Measurements from ENCODE around the gene ADCY2. TPM values are rescaled to one million over a fixed set of nuclear protein-coding genes. Genes with fewer than 3 reads are reported as not detected.

Gene ADCY2
- total and polyA plus RNA-seq, 2 of the 13 experiments (the other 11 are each of a cell fraction or from before 2014, with no cell fraction given) = not detected

DNA sequence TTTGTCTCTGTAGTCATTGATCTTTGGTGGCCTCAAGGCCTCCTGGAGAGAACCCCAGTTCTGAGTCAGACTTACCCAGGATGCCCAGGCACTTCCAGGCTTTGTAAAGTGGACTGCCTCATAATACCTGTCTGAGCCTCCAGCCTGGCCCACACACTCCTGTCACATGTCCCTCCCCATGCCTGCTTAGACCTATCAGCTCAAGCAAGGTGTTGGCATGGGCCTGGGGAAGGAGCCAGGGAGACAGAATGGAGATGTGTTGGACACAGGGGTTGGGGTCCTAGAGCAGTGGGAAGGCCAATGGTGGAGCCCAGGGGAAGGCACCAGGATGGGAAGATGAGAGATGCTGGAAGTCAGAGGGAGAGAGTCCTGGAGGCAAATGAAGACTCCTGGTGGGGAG lies 318.8 kb downstream of the ADCY2 start (continued):
- no peak for TF ChIP-seq ZBTB21 (CRISPR knock-in tag; IDR thresholded peaks at IDR 0.05)

DNA sequence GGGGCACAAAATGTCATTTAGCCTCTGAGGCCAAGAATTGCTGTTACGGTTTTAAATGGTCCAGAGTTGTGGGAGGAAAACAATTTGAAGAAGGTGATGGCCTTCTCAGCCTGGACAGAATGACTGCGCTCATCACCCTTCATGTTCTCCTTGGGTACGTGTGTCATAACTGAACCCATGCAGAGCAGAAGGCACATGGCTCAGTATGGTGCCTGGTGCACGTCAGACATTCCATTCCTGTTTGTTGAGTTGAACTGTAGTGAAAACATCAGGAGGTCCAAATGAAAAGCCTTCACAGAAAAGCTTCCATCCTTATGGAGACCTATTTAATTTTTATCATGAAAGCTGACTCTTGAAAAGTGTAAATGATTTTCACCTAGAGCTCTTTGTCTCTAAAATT lies 321.8 kb downstream of the ADCY2 start:
- Histone ChIP-seq H3K27me3 (ENCODE audit: control insufficient read depth in 1 of 2, insufficient read depth in 2 of 2, low read length in 2 of 2) (0 out of 5 replicates have a peak, but pooled peaks cover 0 to 1% of the 10 kb centered on the region in 2 experiments), H4K20me1 (ENCODE audit: insufficient read depth, low read length) (no peaks in the 10 kb centered on the region), H3K9ac (ENCODE audit: insufficient read depth, low read depth, low read length) (no peak overlapping the region), H3K27ac (ENCODE audit: extremely low read length, insufficient read depth, low read length) (no peak overlapping the region), H3K4me3 (replicated peaks in 1 of 3; ENCODE audit: insufficient read depth in 1 of 3, low read depth in 2 of 3, low read length in 3 of 3) (no peak overlapping the region), H3K79me2 (ENCODE audit: insufficient read depth, low read length) (no peaks in the 10 kb centered on the region), H3K9me3 (ENCODE audit: low read length) (no peaks in the 10 kb centered on the region), H2AFZ (ENCODE audit: low read length) (no peak overlapping the region), H3K4me2 (ENCODE audit: low read depth, low read length) (no peak overlapping the region), H3K4me1 (ENCODE audit: insufficient read depth, low read length) (no peaks in the 10 kb centered on the region), H3K36me3 (replicated peaks in 1 of 2; ENCODE audit: control insufficient read depth in 1 of 2, insufficient read depth in 2 of 2, low read length in 2 of 2) (no peaks in the 10 kb centered on the region)
- POLR2A ChIA-PET = no interaction called here
- in situ Hi-C loops (cut with HindIII; ENCODE audit: extremely low pct_ligation_motif_present, low pct_unique_long_range_greater_than_20kb) (no loop called here), intact Hi-C loops (cut with micrococcal nuclease; ENCODE audit: unreplicated experiment) (no loop called here)
- ATAC-seq = no peak
- CTCF ChIA-PET (ENCODE audit: low intra/inter-chr PET ratio, low total read pairs) = no interaction called here
- BruUV-seq (replicated peaks) = no TSS peak
- FAIRE-seq = no peak
- WGBS (ENCODE audit: low lambda C conversion rate) = 13% methylated on average over 3 of the region's 4 CpGs
- DNase-seq (ENCODE audit: low spot score) = no peak
- TF ChIP-seq DMAP1 (CRISPR knock-in tag; IDR thresholded peaks at IDR 0.05) (no peak), ZNF224 (CRISPR knock-in tag; IDR thresholded peaks at IDR 0.05) (no peak), SRSF9 (IDR thresholded peaks at IDR 0.05; ENCODE audit: borderline replicate concordance, insufficient read depth, low read depth, low read length, poor library complexity, severe bottlenecking) (no peak), PRMT3 (CRISPR knock-in tag; IDR thresholded peaks at IDR 0.05; ENCODE audit: borderline replicate concordance, low read depth) (no peak), SIN3B (IDR thresholded peaks at IDR 0.05; ENCODE audit: low read length) (no peak), TBL1XR1 (IDR thresholded peaks at IDR 0.05; ENCODE audit: borderline replicate concordance, low read length, partially characterized antibody) (no peak), FIP1L1 (IDR thresholded peaks at IDR 0.05; ENCODE audit: borderline replicate concordance, insufficient read depth, low read depth, low read length) (no peak), ZNF83 (CRISPR knock-in tag; IDR thresholded peaks at IDR 0.05; ENCODE audit: borderline replicate concordance) (no peak)
- TF ChIP-seq, protein P1, sequence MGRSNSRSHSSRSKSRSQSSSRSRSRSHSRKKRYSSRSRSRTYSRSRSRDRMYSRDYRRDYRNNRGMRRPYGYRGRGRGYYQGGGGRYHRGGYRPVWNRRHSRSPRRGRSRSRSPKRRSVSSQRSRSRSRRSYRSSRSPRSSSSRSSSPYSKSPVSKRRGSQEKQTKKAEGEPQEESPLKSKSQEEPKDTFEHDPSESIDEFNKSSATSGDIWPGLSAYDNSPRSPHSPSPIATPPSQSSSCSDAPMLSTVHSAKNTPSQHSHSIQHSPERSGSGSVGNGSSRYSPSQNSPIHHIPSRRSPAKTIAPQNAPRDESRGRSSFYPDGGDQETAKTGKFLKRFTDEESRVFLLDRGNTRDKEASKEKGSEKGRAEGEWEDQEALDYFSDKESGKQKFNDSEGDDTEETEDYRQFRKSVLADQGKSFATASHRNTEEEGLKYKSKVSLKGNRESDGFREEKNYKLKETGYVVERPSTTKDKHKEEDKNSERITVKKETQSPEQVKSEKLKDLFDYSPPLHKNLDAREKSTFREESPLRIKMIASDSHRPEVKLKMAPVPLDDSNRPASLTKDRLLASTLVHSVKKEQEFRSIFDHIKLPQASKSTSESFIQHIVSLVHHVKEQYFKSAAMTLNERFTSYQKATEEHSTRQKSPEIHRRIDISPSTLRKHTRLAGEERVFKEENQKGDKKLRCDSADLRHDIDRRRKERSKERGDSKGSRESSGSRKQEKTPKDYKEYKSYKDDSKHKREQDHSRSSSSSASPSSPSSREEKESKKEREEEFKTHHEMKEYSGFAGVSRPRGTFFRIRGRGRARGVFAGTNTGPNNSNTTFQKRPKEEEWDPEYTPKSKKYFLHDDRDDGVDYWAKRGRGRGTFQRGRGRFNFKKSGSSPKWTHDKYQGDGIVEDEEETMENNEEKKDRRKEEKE (IDR thresholded peaks at IDR 0.05) = no peak
- TF ChIP-seq, protein P2, sequence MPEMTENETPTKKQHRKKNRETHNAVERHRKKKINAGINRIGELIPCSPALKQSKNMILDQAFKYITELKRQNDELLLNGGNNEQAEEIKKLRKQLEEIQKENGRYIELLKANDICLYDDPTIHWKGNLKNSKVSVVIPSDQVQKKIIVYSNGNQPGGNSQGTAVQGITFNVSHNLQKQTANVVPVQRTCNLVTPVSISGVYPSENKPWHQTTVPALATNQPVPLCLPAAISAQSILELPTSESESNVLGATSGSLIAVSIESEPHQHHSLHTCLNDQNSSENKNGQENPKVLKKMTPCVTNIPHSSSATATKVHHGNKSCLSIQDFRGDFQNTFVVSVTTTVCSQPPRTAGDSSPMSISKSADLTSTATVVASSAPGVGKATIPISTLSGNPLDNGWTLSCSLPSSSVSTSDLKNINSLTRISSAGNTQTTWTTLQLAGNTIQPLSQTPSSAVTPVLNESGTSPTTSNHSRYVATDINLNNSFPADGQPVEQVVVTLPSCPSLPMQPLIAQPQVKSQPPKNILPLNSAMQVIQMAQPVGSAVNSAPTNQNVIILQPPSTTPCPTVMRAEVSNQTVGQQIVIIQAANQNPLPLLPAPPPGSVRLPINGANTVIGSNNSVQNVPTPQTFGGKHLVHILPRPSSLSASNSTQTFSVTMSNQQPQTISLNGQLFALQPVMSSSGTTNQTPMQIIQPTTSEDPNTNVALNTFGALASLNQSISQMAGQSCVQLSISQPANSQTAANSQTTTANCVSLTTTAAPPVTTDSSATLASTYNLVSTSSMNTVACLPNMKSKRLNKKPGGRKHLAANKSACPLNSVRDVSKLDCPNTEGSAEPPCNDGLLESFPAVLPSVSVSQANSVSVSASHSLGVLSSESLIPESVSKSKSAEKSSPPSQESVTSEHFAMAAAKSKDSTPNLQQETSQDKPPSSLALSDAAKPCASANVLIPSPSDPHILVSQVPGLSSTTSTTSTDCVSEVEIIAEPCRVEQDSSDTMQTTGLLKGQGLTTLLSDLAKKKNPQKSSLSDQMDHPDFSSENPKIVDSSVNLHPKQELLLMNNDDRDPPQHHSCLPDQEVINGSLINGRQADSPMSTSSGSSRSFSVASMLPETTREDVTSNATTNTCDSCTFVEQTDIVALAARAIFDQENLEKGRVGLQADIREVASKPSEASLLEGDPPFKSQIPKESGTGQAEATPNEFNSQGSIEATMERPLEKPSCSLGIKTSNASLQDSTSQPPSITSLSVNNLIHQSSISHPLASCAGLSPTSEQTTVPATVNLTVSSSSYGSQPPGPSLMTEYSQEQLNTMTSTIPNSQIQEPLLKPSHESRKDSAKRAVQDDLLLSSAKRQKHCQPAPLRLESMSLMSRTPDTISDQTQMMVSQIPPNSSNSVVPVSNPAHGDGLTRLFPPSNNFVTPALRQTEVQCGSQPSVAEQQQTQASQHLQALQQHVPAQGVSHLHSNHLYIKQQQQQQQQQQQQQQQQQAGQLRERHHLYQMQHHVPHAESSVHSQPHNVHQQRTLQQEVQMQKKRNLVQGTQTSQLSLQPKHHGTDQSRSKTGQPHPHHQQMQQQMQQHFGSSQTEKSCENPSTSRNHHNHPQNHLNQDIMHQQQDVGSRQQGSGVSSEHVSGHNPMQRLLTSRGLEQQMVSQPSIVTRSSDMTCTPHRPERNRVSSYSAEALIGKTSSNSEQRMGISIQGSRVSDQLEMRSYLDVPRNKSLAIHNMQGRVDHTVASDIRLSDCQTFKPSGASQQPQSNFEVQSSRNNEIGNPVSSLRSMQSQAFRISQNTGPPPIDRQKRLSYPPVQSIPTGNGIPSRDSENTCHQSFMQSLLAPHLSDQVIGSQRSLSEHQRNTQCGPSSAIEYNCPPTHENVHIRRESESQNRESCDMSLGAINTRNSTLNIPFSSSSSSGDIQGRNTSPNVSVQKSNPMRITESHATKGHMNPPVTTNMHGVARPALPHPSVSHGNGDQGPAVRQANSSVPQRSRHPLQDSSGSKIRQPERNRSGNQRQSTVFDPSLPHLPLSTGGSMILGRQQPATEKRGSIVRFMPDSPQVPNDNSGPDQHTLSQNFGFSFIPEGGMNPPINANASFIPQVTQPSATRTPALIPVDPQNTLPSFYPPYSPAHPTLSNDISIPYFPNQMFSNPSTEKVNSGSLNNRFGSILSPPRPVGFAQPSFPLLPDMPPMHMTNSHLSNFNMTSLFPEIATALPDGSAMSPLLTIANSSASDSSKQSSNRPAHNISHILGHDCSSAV (CRISPR knock-in tag; IDR thresholded peaks at IDR 0.05; ENCODE audit: borderline replicate concordance) = no peak
- TF ChIP-seq, protein P3, sequence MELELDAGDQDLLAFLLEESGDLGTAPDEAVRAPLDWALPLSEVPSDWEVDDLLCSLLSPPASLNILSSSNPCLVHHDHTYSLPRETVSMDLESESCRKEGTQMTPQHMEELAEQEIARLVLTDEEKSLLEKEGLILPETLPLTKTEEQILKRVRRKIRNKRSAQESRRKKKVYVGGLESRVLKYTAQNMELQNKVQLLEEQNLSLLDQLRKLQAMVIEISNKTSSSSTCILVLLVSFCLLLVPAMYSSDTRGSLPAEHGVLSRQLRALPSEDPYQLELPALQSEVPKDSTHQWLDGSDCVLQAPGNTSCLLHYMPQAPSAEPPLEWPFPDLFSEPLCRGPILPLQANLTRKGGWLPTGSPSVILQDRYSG (CRISPR knock-in tag; IDR thresholded peaks at IDR 0.05) = no peak
